22Rv1 (cell line): ENCODE measurements around the gene SLC8A3.

Experiments used
- H3K27ac ChIP-seq: fragments of 450-650 bp; 2 replicates; pipeline ENCODE4 v1.5.1; 2017
- ZFX ChIP-seq: fragments of 450-650 bp; IDR thresholded peaks from 2 replicates; pipeline ENCODE4 v1.6.1; 2017; ENCODE audit warnings: antibody characterized with exemption, borderline replicate concordance
- TF ChIP-seq, protein P1 (sequence below): fragments of 450-650 bp; IDR thresholded peaks from 2 replicates; pipeline ENCODE4 v1.5.1; 2017; ENCODE audit warnings: mild to moderate bottlenecking

Gene SLC8A3

DNA sequence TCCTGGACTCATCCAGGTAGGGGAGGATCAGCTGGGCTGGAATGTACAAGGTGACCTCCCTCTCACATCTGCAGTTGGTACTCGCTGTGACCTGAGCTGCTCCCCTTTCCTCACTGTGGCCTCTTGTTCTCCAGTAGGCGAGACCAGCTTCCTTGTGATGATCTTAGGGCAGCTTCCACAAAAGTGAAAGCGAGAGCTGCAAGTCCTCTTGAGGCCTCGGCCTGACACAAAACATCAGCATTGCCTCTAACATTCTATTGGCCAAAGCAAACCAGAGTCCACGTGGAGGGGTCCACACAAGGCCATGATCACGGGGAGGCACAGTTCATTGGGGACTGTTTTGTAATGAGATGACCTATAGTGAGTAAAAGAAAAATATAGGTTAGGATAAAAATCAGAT lies 182.1 kb downstream of the SLC8A3 start:
- no peak overlapping the region for H3K27ac ChIP-seq
- TF ChIP-seq, protein P1, sequence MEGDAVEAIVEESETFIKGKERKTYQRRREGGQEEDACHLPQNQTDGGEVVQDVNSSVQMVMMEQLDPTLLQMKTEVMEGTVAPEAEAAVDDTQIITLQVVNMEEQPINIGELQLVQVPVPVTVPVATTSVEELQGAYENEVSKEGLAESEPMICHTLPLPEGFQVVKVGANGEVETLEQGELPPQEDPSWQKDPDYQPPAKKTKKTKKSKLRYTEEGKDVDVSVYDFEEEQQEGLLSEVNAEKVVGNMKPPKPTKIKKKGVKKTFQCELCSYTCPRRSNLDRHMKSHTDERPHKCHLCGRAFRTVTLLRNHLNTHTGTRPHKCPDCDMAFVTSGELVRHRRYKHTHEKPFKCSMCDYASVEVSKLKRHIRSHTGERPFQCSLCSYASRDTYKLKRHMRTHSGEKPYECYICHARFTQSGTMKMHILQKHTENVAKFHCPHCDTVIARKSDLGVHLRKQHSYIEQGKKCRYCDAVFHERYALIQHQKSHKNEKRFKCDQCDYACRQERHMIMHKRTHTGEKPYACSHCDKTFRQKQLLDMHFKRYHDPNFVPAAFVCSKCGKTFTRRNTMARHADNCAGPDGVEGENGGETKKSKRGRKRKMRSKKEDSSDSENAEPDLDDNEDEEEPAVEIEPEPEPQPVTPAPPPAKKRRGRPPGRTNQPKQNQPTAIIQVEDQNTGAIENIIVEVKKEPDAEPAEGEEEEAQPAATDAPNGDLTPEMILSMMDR, result no peak
- TF ChIP-seq ZFX, result no peak

DNA sequence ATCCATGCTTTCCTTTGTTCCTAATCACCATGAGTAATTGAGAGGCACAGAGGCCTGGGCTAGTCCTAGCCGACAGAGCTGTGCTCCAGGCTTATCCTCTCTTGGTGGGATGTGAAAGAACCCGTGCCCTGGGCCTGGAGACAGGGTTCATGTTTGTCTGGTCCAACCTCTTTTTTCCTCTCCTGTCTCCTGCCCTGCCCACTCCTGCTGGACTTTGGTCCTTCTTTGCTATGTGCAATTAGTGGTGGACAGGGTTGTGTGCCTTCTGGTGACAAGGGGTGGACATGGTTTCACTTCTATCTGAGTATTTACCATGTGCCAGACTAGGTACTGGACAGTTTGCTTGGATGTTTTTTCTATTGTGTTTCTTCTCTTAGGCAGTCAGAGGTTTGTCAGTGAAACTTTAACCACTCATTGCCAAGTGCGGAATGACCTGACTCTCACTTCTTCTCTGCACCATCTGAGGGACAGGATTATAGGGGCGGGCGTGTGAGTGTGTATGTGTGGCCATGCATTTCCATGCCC lies 183.4 kb downstream of the SLC8A3 start:
- H3K27ac ChIP-seq, result peak overlapping the region; percentile 20; the same call in 1 of the 2 replicates
- TF ChIP-seq, protein P1, result no peak
- TF ChIP-seq ZFX, result no peak

DNA sequence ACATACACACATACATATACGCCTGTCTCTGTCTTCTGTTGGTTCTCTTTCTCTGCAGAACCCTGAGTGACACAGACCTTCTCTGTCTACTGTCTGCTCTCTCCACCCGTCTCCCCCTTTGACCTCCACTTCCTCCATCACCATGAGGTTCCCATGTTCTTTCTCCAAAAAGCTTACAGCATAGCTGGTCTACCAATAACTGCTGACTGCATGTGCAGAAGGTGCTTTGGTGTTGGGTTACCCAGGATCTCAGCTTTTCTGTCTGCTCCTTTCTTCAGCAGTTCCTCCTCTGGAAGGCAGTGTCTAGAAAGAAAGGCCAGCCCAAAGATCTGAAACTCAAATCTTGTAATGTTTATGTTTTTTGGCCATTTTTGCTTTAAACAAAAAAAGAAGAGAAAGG lies 184.0 kb downstream of the SLC8A3 start:
- TF ChIP-seq, protein P1, result no peak
- no peak for TF ChIP-seq ZFX
- H3K27ac ChIP-seq, result peak overlapping the region; percentile 20; the same call in 1 of the 2 replicates

DNA sequence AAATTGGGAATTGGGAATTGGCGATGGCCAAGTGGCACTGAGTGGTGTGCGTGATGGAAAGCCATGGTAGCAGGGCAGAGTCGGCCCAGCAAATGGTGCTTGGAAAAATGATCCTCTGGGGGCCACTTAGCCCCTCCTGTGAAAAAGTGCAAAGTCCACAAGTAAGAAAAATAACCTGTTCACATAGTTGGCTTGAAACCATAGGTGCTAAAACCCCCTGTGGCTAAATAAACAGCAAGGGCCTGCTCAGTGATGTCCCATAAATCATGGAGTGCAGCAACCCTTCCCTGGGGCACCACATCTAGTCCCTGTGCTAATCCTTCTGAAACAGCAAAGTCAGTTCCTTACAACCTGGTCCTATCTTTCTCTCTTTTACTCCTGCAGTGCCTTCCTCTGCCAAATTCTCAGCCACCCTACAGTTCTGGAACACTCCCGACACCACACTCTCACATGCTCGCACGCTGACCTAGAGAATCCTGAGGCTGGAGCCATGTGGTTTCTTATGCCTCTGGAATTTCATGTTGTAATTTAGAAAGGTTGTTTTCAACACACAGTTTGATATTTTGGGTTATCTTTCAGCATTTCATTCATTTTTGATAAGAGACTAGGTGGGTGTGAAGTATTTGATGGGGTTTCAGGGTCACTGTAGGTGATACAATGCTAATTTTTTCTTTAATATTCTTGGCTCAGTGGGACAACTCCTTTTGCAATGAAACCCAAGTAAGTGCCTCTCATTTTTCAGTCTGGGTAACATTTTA lies 186.0 kb downstream of the SLC8A3 start:
- no peak overlapping the region for H3K27ac ChIP-seq
- TF ChIP-seq ZFX, result no peak
- TF ChIP-seq, protein P1, result no peak

DNA sequence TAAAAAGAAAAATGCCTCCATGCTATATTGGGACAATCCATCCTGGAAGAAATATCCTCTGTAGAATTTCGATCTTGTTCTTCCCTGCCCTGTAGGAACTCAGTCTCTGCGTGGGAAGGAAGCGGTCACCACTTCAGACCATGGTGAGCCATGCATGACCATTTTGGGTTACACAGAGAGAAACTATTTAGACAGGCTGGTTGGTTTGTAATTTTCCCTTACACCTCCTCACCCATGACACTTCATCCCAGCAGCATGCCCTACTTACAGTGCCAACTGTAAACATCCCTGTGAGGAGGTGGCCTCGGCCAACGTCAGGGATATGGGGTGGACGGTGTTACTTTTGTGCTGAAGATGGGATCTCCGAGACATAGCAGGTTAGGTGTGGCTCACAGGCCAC lies 188.2 kb downstream of the SLC8A3 start:
- H3K27ac ChIP-seq, result no peak overlapping the region
- TF ChIP-seq, protein P1, result no peak

DNA sequence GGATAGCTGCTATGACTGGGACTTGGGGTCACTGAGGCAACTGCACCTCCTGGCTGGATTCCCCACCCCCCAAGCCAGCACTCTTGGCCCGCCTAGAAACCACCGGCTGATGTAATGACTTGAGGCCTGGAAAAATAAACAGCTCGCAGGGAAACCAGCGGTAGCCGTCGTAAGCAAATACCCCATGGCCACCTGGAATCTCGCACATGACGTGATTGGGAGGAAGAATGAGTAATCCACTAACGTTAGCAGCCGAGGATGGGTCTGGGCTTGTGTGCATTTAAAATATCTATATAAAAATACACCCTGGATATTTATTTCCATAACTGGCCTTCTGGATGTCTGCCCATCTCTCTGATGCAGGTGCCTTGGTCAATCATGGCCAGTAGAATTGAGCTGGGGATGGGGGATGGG lies 189.5 kb downstream of the SLC8A3 start:
- no peak overlapping the region for H3K27ac ChIP-seq
- no peak for TF ChIP-seq ZFX
- TF ChIP-seq, protein P1, result no peak

DNA sequence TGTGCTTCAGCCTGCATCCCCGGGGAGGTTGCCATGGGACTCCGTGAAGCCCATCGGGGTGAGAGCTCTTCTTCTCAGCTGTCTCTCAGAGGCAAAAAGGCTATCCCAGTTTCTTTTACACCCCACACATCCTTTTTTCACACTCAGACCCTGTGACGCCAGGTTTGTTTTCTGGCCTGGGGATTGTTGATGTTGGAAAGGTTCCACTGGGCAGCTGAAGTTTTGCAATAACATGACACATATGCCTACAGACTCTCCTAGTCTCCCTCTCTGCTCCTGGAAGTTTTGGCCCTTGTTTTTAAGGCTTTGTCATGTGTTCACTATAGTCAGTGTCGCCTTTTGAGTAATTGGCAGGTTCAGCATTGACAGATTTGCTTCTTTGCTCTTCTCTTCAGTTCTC lies 190.9 kb downstream of the SLC8A3 start:
- H3K27ac ChIP-seq, result no peak overlapping the region

More for the DNA sequence above, 190.9 kb downstream of the SLC8A3 start:
- TF ChIP-seq ZFX, result no peak
- TF ChIP-seq, protein P1, result no peak
